Measurements from ENCODE around the gene OCLN.
"Not testable (repeated sequence)": the region's sequence is repeated elsewhere in the genome, so short reads cannot be mapped to it uniquely, and the experiment has no call there.

Gene OCLN, protein sequence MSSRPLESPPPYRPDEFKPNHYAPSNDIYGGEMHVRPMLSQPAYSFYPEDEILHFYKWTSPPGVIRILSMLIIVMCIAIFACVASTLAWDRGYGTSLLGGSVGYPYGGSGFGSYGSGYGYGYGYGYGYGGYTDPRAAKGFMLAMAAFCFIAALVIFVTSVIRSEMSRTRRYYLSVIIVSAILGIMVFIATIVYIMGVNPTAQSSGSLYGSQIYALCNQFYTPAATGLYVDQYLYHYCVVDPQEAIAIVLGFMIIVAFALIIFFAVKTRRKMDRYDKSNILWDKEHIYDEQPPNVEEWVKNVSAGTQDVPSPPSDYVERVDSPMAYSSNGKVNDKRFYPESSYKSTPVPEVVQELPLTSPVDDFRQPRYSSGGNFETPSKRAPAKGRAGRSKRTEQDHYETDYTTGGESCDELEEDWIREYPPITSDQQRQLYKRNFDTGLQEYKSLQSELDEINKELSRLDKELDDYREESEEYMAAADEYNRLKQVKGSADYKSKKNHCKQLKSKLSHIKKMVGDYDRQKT

DNA sequence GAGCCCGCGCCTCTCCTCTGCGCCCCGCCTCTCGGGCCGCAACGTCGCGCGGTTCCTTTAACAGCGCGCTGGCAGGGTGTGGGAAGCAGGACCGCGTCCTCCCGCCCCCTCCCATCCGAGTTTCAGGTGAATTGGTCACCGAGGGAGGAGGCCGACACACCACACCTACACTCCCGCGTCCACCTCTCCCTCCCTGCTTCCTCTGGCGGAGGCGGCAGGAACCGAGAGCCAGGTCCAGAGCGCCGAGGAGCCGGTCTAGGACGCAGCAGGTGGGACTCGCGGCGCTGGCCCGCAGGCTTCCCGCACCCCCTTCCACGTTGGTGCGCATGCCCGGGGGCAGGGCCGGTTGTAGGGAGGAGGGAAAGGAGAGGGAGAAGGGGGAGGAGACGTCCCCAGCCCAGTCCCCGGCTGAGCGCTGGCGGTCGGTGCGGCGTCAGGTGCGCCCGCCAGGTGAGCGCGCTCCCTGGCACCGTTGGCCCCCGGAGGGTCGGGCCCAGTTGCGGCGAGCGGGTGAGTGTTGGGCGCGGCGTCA, at the start of gene OCLN:
Gene OCLN, plus strand, starts transcription at position 400 of the 532 bp plus-strand sequence. CDS start 11,455 bp downstream, outside the sequence.
- DNase-seq = peak; percentile 32

GRCh38 chr5:69444127-69444754, 48.3 kb upstream of the OCLN start:
- no peak for DNase-seq

DNA sequence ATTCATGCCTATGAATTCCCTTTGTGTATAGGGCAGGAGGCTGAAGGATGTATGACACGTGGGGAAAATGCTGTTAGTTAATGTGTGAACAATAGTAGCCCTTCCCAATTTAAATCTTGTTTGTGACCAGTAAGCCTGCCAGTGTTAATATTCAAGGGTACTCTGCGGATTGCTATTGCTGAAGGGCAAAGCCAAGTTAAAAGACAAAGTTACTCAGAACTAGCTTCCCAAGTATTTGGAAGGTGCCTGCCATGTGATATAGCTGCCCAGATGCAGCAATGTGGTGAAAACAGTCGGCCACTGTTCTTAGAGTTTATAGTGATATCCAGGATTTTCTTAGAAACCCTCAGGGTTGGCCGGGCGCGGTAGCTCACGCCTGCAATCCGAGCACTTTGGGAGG, 43.1 kb upstream of the OCLN start:
- DNase-seq = no peak

DNA sequence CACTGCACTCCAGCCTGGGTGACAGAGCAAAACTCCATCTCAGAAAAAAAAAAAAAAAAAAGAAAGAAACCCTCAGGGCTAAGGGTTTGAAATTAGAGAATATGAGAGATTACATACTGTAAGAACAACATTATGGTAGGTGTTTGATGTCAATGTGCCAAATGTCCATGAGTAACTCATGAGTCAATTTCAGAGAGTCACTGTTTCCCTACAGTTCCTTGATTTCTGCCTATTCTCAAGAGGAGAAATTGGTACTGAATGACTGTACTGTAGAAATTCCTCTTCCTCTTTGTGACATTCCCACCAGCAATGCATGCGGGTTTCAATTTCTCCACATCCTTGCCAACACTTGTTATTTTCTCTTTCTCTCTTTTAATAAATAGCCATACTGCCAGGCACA, 42.5 kb upstream of the OCLN start:
- no peak for DNase-seq

- not testable (repeated sequence) for DNase-seq
Observed at GRCh38 chr5:69450527-69450926, 42.1 kb upstream of the OCLN start.

DNA sequence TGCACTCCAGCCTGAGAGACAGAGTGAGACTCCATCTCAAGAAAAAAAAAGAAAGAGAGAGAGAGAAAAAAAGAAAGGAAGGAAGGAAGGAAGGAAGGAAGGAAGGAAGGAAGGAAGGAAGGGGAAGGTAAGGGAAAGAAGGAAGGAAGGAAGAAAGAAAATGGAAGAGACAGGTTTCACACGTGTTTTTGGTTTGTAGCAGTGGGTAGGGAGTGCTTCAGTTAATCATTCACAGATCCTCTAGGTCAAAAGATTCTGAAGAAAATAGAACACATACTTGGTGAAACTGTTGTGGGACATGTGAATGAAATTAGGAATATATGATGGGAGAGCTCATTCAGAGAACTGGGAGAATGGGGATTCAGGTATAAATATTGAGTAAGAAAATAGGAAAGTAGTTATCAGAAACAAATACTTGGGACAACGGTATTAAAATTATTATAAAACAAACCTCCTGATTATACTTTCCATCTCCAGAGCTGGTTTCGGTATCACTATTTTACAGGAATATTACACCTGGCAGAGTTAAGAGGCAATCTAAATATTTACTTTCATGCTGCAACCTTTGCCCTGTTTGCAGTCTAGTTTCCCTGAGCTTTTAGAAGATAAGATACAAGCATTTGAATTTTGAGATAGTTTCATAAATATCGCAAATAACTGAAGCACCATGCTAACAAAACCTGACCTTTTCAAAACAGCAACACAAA, 40.5 kb upstream of the OCLN start:
- no peak for DNase-seq

- not testable (repeated sequence) for DNase-seq
Observed at GRCh38 chr5:69453487-69453886, 39.1 kb upstream of the OCLN start.

DNA sequence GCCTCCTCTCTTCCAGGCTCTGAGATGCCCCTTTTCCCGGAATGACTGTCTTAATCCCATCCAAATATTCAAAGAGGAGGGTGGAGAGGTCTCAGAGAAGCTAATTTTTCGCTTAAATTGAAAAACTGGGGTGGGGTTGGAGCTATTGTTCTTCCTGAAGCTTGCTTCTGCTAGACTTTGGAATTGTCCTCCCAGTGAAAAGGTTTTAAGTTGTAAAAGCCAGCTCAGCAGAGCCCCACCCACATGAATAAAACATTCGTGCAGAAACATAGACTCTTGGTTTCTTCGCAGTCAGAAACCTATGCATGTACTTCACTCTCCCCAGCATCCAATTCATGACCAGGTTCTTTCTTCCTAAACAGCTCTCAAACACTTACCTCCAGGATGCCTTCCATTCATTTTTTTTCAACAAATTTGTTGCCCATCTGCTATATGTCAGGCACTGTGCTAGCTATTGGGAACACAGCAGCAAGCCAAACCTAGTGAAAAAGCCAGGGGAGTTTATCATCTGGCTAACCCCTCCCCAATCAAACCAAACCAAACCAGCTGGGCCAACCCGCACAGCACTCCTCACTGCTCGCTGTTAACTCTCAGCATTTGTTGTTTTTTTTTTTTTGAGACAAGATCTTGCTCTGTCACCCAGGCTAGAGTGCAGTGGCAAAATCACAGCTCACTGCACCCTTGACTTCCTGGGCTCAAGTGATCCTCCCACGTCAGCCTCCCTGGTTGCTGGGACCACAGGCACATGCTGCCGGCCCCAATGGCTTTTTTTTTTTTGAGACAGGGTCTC, 37.9 kb upstream of the OCLN start:
- DNase-seq = no peak

- DNase-seq = not testable (repeated sequence)
Observed at GRCh38 chr5:69455428-69455988, 37.1 kb upstream of the OCLN start.

GRCh38 chr5:69462170-69462569, 30.4 kb upstream of the OCLN start:
- no peak for DNase-seq

- DNase-seq = not testable (repeated sequence)
Observed at GRCh38 chr5:69466375-69466774, 26.2 kb upstream of the OCLN start.

DNA sequence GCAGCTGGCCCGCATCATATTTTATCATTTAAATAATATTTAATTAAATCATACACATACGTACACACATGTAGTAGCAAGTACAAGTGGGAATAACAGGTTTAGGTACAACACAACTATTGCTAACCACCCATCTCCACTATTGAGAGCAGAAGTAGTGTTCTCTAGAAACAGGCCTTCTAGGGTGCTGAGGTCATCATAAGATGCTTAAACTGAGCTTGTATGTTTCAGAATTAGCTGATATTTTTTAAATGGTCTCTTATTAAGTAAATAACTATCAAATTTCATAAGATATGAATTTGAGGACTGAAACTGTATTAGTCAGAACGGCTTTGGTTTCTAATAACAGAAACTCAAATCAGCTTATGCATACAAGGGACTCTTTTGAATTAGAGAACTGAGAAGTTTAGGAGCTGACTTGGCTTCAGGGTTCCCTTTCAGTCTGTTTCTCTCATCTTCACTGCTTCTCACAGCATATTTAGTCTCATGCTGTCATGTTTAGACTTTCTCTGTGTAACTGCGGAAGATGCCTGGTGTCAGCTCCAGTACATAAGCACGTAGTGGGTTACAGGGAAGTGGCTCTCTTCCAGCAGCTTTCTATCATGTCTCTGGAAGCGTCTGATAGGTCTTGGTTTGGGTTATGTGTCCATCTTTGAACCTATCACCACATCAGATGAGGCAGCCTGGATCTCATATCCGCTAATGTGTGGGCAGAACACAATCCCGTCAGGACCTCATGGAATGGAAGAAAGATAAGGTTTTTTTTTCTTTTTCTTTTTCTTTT, 25.0 kb upstream of the OCLN start:
- no peak for DNase-seq

- DNase-seq = no peak
Observed at GRCh38 chr5:69468631-69469030, 24.0 kb upstream of the OCLN start.

DNA sequence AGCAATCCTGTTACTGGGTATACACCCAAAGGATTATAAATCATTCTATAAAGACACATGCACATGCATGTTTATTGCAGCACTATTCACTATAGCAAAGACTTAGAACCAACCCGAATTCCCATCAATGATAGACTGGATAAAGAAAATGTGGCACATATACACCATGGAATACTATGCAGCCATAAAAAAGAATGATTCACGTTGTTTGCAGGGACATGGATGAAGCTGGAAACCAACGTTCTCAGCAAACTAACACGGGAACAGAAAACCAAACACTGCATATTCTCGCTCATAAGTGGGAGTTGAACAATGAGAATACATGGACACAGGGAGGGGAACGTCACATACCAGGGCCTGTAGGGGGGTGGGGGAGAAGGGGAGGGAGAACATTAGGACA, 21.1 kb upstream of the OCLN start:
- not testable (repeated sequence) for DNase-seq

DNA sequence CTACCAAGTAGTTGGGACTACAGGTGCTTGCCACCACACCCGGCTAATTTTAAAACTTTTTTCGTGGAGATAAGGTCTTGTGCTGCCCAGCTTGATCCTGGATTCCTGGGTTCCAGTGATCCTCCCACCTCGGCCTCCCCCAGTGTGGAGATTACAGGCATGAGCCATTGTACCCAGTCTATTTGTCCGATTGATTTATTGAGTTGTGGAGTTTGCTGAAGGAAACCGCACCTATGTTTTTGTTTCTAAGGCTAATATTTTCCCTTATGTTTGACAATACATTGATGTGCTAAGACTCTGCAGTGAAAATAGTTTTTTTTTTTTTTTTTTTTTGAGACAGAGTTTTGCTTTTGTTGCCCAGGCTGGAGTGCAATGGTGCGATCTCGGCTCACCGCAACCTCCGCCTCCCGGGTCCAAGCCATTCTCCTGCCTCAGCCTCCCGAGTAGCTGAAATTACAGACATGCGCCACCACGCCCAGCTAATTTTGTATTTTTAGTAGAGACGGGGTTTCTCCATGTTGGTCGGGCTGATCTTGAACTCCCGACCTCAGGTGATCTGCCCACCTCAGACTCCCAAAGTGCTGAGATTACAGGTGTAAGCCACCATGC, 20.0 kb upstream of the OCLN start:
- not testable (repeated sequence) for DNase-seq

DNA sequence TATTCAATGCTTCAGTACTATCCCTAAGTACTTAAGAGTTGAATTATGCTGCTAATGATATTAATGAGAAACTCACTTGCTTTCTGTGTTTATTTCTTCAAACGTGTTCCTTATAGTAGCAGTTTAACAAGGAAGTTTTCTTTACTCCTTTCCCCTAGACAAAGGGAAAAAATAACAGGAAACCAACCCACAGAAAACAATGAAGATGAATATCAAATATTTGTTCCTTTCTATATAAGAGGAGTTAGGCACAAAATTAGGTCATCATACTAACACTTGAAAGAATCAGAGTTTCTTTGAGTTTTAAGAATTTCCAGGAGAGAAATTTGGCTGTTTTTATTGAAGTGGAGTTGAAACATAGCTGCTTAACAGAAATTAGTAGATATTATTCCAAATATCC, 15.4 kb upstream of the OCLN start:
- no peak for DNase-seq

DNA sequence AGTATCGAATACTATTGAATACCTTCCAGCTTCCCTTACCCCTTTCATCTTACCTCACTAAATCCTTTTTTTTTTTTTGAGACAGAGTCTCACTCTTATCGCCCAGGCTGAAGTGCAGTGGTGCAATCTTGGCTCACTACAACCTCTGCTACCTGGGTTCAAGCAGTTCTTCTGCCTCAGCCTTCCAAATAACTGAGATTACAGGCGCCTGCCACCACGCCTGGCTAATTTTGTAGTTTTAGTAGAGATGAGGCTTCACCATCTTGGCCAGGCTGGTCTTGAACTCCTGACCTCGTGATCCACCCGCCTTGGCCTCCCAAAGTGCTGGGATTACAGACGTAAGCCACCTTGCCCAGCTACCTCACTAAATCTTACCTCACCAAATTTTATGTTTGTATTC, 14.3 kb upstream of the OCLN start:
- not testable (repeated sequence) for DNase-seq

DNA sequence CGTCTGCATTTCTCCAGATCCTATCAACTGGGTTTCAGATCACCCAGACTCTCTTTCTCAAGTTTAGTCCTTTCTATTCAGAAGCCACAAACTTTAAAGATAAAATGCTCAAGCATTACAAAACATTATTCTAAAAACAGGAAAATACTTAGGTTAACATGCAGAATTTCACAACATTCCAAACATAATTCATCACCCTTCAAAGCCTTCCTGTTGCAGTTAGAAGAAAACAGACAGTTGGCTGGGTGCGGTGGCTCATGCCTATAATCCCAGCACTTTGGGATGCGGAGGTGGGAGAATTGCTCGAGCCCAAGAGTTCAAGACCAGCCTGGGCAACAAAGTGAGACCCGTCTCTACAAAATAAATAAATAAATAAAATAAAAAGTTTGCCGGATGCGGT, 7.7 kb upstream of the OCLN start:
- DNase-seq = no peak

GRCh38 chr5:69485471-69485870, 7.1 kb upstream of the OCLN start:
- DNase-seq = no peak

DNA sequence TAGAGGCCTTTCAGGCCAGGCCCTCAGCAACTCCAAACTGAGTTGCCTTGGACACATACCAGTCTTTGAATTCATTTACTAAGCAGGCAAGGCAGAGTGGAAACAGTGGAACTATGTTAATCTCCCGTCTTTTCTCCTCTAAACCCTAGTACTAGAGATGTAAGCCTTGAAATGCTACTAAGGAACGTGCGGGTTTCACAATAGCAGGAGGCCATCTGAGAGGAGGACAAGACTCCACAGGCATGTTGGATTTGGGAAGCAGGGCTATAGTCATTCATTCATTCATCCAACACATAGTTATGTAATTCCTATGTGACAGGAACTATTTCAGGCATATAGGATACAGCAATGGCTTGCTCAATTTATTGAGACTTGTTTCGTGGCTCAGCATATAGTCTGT, 3.3 kb upstream of the OCLN start:
- no peak for DNase-seq

DNA sequence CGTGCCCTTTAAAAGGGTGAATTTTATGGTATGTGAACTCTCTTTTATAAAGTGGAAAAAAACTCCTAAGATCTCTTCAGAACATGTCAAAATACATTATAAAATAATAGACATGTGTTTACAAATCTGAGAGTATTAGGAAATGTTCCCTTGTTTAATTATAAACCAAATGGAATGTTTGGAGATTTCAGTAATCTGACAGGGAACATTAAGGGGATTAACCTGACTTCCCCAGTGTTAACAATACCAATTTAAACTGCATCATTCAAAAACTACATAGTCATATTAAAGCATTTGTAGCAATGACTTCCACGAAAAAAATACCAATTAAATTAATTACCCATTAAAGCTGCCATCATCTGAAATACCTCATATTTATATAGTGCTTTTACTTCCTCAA, 1.6 kb upstream of the OCLN start:
- DNase-seq = no peak
